Sigmoid colon (tissue), 4 donors: Measurements from ENCODE around the gene GRHL1.

ENCODE experiments used
- CTCF ChIP-seq, 4 experiments: fragments of 450-650 bp in 3 of 4; fragments of 200-600 bp in 1 of 4; IDR thresholded peaks; one replicate each; pipeline ENCODE4 v1.5.1; 2016 to 2019; ENCODE audit warnings: antibody characterized with exemption in 4 of 4, mild to moderate bottlenecking in 3 of 4, moderate library complexity in 2 of 4
- EP300 ChIP-seq, 4 donors: sonication (generic); formaldehyde crosslinking; IDR thresholded peaks; one replicate each; pipeline ENCODE4 v1.6.1; 2017; ENCODE audit warnings: antibody characterized with exemption in 4 of 4
- POLR2A ChIP-seq, 2 donors: fragments of 450-650 bp; IDR thresholded peaks; one replicate each; pipeline ENCODE4 v1.6.1; 2016; ENCODE audit warnings: antibody characterized with exemption in 2 of 2, mild to moderate bottlenecking in 2 of 2, moderate library complexity in 2 of 2

DNA sequence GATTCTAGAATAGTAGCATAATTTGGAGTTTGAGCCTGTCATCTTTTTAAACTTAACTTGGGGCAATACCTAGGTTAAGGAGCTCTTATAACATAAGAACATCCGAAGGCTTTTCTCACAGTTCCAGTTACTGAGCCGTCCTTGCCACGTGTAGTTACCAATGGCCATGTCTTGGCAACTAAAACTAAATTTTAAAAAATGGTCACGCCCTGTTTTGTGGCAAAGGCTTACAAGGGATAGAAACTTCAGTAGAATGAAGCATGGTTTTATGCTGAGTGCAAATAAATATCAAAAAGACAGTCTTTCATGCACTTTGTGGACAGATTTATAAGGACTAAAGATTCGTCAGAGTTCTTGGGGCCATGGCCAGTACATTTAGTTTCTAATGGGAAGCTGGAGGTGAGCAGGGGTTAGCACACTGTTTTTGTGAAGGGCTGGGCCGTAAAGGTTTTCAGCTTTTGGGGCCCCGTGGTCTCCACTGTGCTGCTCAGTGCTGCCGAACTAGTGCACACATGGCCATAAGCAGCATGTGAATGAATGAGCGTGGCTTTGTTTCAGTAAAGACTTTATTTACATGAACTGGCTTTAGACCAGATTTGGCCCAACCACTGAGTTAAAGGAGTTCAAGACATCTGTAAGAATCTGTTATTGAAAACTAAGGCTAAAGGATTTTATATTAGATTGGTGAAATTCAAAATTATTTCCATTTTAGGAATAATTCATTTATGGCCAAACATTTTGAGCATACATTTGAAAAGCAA is 41.1 kb downstream of the GRHL1 start:
- TF ChIP-seq CTCF (IDR thresholded peaks at IDR 0.05) = no peak
- TF ChIP-seq POLR2A (IDR thresholded peaks at IDR 0.05) = no peak
- TF ChIP-seq EP300 (IDR thresholded peaks at IDR 0.05) = no peak
